Middle frontal gyrus (tissue), 1 donor: ENCODE data around the gene TFDP2.
"Not testable (repeated sequence)": the region's sequence is repeated elsewhere in the genome, so short reads cannot be mapped to it uniquely, and the experiment has no call there.

Experiments used
- DNase-seq: peaks from one replicate; pipeline ENCODE4 v3.0.0-alpha.2; 2015; ENCODE audit warnings: low spot score; ENCODE audit errors: extremely low spot score

Gene TFDP2

DNA sequence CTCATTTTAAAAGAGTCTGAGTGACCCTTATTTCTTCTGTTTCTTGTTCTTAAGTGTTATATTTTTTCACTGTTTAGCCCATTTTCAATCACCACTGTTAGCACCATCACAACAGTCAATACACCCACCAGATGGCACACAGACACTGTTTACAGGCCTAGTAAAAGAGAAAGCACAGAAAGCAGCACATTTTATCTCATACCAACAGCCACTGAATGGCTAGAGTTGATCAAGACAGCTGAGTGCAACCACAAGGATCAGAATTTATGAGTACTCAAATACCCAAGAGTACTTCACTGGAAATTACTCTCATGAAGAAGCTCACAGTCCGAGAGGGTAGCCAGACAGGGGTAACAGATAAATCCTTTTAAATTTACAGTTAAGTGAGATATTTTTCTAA, 127.0 kb downstream of the TFDP2 start:
- DNase-seq = no peak

DNA sequence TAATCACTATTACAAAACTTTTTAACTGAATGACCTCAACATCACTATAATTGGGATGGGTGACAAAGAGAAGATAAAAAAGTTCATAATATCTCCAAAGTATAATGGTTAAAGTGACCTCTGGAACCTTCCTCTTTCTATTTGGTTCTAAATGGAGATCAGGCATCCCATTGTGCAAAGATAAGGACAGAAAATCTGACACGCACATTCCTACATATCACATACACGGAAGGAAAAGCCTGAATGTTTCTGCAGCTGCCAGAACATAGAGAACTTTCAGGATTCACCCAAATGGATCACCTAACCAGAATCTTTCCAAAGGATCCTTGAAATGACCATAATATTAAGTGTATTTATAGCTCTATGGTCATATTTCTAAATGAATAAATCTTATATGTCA, 128.2 kb downstream of the TFDP2 start:
- DNase-seq = no peak

DNA sequence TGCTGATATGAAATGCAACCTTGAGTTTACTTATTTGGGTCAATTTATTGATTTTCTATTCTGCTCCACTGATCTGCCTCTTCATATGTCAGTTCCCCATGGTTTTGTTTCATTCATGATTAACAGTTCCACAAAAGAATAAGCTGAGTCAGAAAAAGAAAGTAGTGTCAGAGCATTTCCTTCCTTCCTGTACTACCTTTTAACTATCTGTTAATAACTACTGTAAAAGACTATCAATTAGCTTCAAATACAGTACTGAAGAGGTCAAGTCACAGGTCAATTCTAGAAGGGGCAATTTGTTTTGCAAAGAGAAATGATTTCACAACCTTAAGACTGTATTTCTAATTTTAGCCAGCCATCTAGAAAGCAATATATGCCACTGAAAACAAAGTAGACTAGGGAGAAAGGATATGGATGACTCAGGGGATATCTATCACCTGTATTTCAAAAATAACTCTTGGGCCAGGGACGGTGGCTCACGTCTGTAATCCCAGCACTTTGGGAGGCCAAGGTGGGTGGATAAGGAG, 129.5 kb downstream of the TFDP2 start:
- no peak for DNase-seq

DNA sequence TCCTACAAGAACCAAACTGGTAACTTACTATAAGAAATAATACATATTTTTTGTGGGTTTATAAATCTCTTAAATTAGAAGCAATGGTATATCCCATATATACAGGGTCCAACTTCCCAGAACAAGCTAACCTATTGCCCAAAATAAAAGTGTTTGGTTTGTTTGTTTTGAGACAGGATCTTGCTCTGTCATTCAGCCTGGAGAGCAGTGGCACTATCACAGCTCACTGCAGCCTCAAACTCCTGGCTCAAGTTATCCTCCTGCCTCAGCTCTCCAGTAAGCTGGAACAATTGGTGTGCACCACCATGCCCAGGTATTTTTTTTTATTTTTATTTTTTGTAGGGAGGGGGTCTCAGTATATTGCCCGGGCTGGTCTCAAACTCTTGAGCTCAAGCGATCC, 135.4 kb downstream of the TFDP2 start:
- no peak for DNase-seq

DNA sequence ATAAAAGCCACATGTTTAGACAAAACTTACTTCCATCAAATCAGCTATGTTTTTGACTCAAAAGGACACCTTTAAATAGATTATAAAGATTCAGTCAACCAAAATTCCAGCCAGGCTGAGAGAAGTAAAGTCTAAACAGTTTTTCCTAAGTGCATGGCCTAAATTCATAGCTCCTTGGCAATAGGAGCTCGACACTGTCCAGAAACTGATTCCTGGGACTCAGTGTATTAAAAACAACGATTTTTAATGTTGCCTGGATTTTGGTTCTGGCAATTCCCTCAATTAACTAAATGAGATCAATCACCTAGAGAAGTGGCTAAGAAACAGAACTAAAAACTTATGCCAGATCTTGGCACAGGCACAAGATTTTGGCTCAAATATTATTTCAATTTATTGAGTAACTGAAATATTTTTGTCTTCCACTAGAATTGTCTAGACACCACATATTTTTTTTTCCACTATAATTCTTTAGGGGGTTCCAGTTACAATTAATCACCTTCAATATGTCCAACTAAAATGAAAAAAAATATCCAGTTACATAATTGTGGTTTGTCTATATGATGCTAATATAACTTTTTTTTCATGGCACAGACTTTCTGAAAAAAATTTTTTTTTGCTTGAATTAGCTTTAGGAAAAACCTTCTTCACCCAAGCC, 135.9 kb downstream of the TFDP2 start:
- no peak for DNase-seq

DNA sequence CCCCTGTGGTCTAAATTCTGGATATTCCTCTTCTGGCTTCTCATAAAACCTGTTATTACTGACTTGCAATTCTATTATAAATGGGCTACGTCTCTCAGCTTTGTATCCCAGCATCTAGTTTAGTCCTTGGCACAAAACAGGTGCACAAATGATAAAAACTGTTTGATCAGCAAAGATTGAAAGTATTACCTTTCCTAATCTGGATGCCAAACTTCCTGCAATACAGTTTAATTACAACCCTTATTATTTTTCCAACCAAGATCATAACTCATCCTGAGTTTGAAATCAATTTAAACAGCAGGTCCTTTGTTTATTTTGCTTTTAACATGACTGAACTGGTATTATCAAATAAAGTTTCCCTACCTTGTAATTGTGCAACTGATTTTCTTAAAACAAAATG, 140.3 kb downstream of the TFDP2 start:
- DNase-seq = no peak

DNA sequence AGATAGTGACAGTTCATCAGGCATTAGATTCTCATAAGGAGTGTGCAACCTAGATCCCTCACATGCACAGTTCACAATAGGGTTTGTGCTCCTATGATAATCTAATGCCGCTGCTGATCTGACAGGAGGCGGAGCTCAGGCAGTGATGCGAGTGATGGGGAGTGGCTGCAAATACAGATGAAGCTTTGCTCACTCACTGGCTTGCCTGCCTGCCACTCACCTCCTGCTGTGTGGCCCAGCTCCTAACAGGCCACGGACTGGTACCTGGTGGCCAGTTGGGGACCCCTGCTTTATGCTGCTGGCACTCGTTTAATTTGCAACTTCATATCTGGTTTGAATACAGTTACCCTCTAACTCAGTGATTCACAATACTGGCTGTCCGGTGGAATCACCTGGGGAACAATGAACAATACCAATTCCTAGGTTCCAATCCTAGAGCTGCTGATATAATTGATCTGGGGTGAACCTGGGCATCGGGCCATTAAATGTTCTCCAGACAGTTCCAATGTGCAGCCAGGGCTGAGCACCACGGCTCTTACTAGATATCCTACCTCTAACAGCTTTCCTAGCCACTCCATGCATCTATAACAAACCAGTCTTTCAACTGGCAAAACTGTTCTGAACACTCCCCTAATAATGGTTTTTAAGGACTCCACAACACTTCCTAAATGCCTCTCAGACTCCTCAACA, 141.5 kb downstream of the TFDP2 start:
- DNase-seq = no peak

DNA sequence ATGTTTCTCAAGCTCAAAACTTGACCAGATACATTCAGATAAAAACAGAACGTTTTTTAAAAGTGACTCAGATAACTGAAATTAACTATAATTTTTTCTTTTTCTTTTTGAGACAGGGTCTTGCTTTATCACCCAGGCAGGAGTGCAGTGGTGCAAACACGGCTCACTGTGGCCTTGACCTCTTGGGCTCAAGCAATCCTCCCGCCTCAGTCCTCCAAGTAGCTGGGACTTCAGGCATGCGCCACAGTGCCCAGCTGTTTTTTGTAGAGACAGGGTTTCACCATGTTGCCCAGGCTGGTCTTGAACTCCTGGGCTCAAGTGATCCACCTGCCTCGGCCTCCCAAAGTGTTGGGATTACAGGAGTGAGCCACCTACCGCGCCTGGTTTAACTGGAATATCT, 144.4 kb downstream of the TFDP2 start:
- DNase-seq = not testable (repeated sequence)

DNA sequence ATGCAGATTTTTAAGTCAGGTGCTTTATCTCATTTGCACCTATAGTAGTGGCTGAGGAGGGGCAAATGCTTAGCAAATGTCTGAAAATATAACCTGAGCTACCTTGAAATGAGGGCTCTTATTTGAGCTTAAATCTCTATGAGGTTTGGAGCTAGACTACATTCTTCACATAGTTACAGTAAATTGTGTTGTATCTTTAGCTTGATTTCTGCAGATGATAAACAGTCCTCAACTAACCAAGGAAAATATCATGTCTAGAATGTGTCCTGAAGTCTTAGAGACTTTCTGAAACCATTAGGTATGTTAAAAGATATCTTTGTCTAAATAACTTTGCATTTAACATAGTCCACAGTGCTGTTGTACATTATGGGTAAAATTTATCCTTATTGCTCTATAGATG, 145.3 kb downstream of the TFDP2 start:
- no peak for DNase-seq

DNA sequence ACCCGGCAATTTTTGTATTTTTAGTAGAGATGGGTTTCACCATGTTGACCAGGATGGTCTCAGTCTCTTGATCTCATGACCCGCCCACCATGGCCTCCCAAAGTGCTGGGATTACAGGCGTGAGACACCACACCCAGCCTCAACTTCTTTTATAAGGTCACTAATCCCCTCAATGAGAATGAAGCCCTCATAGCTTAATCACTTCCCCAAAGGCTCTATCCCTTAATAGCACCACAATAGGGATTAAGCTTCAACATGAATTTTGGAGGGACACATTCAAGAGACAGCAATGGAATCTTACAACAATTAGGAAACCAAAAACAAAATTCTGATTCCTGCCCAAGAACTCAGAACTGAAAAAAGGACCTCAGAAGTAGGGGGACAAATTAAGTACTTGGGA, 146.1 kb downstream of the TFDP2 start:
- no peak for DNase-seq

DNA sequence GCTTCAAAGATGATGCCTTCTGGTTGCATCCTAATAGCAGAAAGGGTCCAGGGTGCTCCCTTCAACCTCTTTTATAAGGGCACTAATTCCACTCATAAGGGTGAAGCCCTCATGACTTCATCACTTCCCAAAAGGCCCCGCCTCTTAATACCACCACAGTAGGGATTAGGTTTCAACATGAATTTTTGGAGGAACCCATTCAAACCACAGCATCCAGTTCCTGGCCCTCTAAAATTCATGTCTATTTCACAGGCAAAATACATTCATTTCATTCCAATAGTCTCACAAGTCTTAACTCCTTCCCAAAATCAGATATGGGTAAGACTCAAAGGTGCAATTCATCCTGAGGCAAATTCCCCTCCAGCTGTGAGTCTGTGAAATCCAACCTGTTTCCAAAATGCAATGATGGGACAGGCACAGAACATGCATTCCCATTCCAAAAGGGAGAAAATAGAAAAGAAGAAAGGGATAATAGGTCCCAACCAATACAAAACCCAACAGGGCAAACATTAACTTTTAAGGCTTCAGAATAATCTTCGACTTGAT, 148.9 kb downstream of the TFDP2 start:
- DNase-seq = no peak

DNA sequence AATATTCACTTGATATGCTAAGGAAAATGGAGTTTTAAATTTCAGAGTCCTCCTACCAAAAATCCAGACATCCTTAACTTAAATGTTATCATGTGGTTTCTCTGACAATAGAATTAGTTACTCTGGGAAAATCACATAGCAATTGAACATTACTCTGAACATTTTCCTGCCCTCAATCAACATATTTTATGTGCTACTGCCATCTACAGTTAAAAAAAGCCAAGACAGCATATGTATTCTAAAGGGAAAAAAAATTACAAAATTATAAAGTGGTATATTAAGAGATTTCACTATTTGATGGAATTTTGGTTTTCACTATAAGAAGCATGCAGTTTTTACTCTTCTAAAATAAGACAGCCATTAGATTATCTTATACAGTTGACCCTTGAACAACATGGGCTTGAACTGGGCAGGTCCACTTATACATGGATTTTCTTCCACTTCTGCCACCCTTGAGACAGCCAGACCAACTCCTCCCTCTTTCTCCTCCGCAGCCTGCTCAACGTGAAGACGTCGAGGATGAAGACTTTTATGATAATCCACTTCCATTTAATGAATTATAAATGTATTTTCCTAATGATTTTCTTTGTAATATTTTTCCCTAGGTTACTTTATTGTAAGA, 150.6 kb downstream of the TFDP2 start:
- no peak for DNase-seq

DNA sequence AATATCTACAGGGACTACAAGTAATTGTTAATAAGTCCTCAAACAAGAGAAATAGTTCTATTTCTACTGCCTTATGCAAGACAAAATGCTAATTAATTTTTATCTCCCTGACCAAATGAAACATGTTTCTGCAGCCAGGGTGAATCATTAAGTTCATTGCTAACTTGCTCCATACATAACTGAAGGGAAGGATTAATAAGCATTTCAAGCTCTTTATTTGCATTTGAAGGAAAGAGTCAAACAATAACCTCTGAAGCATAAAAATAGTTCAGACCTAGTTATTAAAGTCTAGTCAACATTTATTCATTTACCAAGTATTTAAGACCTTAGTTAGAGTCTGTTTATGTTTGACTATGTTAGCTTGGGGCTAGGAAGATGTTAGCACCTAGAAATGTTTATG, 152.9 kb downstream of the TFDP2 start:
- DNase-seq = no peak

DNA sequence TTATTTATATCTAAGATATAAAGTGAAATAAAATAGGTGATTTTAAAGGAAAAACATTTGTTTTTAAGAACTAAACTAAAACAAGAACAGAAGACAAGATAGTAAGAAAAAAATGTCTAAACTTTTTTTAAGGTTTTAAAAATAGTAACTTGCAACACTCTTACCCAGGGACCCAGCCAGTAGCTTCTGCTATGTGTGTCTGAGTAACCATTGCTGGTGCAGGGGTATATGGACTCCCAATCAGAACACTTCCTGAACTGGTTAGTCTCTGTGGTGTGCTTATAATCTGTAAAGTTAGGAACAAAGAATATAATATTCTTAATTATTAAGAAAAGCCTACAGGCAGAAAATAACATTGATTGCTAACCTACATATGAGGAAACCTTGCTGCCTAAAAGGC, 154.5 kb downstream of the TFDP2 start:
- no peak for DNase-seq

DNA sequence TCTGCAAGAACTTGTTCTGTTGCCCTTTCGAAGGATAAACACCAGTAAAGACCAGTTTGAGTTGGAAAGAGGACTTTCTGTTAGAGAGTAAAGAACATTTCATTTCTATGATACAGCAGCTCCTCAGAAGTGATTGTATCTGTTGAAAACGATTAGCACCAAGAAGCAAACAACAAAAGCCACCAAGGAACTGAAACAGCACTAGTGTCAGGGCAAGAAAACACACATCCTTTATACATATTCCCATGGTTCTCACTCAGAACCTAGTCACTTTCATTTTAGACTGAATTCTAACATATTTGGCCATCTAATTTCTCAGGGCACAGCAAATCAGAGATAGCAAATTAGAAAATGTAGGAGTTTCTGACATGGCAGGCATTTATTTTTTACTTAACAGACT, 156.8 kb downstream of the TFDP2 start:
- no peak for DNase-seq

DNA sequence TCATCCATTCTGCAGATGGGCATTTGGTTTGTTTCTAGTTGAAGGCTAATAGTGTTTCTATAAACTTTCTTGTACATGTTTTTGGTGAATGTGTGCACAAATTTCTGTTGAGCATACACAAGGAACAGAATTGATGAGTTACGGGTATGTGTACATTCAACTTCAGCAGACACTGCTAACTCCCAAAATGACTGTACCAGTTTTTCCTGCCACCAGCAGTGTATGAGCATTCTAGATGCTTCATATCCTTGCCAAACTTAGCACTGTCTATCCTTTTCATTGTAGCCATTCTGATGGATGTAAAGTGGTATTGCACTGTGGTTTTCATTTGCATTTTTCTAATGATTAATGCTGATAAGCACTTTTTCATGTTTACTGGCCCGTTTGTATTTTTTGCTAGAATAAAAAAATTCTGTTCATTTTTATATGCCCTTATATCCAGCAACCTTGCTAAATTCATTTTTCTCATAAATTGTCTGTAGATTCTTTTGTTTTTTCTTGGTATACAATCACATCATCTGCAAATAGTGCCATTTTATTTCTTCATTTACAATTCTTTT, 162.7 kb downstream of the TFDP2 start:
- DNase-seq = no peak

DNA sequence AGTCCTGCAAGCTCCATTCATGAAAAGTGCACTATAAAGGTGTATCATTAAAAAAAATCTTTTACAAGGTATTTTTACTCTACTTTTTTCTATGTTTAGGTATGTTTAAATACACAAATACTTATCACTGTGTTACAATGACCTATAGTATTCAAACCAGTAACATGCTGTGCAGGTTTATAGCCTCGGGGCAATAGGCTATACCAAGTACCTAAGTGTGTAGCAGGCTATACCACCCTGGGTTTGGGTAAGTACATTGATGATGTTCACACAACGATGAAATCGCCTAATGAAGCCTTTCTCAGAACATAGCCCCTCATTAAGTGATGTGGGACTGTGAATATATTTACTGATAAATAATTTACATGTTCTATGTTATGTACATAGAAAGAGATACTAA, 168.3 kb downstream of the TFDP2 start:
- no peak for DNase-seq

DNA sequence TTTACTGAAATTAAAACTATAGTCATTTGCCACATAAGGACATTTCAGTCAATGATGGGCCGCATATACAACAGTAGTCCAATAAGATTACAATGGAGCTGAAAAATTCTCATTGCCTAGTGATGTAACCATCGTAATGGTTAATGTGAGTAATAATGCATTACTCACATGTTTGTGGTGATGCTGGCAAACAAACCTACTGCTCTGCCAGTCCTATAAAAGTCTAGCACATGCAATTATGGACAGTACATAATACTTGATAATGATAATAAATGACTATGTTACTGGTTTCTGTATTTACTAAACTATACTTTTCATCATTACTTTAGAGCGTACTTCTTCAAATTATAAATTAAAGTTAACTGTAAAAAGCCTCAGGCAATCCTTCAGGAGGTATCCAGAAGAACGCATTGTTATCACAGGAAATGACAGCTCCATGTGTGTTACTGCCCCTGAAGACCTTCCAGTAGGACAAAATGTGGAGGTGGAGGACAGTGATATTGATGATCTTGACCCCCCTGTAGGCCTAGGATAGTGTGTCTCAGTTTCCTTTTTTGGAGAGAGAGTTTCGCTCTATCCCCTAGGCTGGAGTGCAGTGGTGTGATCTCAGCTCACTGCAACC, 170.2 kb downstream of the TFDP2 start:
- DNase-seq = no peak

DNA sequence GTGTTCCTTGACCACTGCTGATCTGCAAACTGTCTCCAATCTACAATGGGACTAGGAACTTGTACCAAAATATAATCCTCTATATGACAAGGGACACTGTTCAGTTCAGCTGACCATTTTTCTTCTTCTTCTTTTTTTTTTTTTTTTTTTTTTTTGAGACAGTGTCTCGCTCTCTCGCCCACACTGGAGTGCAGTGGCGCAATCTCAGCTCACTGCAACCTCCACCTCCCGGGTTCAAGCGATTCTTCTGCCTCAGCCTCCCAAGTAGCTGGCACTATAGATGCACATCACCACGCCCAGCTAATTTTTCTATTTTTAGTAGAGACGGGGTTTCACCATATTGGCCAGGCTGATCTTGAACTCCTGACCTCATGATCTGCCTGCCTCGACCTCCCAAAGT, 174.6 kb downstream of the TFDP2 start:
- DNase-seq = not testable (repeated sequence)

DNA sequence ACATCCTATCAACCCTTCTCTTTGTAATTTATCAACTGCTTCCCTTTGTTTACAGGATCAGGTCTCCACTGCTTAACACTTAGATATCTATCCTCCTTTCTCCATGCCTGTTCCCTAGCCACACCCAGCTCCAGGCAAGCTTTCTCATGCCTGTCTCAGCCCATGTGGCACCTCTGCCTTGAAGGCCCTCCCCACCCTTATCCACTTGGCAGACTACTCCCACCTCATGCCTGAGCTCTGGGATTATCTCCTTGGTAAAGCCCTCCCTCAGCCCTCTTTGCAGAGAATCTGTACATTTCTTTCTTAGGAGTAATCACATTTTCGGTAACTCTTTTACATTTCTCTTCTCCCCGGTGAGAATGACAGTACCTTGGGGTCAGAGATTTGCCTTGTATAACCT, 176.9 kb downstream of the TFDP2 start:
- no peak for DNase-seq

DNA sequence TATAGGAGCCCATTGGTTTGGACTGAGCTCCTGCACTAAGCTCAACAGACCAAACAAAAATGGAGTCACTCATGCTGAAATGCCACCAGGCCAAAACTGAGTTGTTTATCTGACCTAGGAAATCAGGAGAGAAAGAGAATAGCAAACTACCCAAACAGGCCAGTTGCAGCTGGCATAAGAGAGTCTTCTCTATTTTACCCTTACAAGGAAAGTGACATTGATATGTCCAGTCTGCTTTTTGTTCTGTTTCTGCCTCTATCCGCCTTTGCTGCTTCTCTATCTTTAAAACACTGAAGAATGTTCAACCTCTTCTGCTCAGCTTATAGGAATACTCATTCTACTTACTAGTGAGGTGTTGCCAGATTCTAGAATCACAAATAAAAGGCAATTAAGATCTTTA, 177.8 kb downstream of the TFDP2 start:
- no peak for DNase-seq

DNA sequence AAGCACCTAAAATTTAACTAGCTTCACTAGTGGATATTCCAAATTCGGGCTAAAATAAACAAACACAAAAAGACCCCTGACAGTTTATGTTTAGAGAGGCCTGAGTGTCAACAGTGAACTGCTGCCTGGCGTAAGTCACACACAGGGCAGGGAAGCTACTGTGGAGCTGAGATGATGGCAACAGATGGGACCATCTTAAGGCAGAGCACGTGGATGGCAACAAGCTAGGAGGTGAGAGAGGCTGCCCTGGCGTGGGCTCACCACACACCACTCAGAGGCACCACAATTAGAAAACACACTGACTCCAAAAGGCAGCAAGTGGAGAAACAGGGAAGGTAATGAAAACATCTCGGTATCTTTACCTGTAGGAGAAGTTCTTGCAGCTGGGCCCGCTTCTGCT, 179.6 kb downstream of the TFDP2 start:
- DNase-seq = no peak
